HEK293 (cell line): ENCODE results near the gene GHDC.

ENCODE experiments used
- EGR2 ChIP-seq: fragments of 450-650 bp; formaldehyde crosslinking; IDR thresholded peaks from 2 replicates; pipeline ENCODE4 v1.5.1; 2016; ENCODE audit warnings: low read depth, missing biosample characterization, missing genetic modification characterization
- GLI4 ChIP-seq: fragments of 450-650 bp; formaldehyde crosslinking; IDR thresholded peaks from 2 replicates; pipeline ENCODE4 v1.5.1; 2016; ENCODE audit warnings: missing biosample characterization, missing genetic modification characterization
- HOXA7 ChIP-seq: sonication (generic); formaldehyde crosslinking; IDR thresholded peaks from 2 replicates; pipeline ENCODE4 v1.8.1; 2022; ENCODE audit warnings: missing genetic modification reagents, borderline replicate concordance
- KLF9 ChIP-seq: fragments of 450-650 bp; formaldehyde crosslinking; IDR thresholded peaks from 2 replicates; pipeline ENCODE4 v1.5.1; 2016; ENCODE audit warnings: missing biosample characterization, missing genetic modification characterization, low read depth
- OSR2 ChIP-seq: fragments of 450-650 bp; formaldehyde crosslinking; IDR thresholded peaks from 2 replicates; pipeline ENCODE4 v1.5.1; 2016; ENCODE audit warnings: missing biosample characterization, missing genetic modification characterization
- RBAK ChIP-seq: fragments of 450-650 bp; formaldehyde crosslinking; IDR thresholded peaks from 2 replicates; pipeline ENCODE4 v1.5.1; 2016; ENCODE audit warnings: missing biosample characterization, missing genetic modification characterization
- REPIN1 ChIP-seq: fragments of 450-650 bp; formaldehyde crosslinking; IDR thresholded peaks from 2 replicates; pipeline ENCODE4 v1.5.1; 2017; ENCODE audit warnings: missing biosample characterization, missing genetic modification characterization, low read depth
- YY1 ChIP-seq: fragments of 450-650 bp; formaldehyde crosslinking; IDR thresholded peaks from 2 replicates; pipeline ENCODE4 v1.5.1; 2018; ENCODE audit warnings: missing biosample characterization, missing genetic modification characterization
- ZBTB21 ChIP-seq: fragments of 450-650 bp; formaldehyde crosslinking; IDR thresholded peaks from 2 replicates; pipeline ENCODE4 v1.5.1; 2017; ENCODE audit warnings: missing biosample characterization, missing genetic modification characterization
- ZBTB48 ChIP-seq: fragments of 450-650 bp; formaldehyde crosslinking; IDR thresholded peaks from 2 replicates; pipeline ENCODE4 v1.5.1; 2016; ENCODE audit warnings: missing biosample characterization, missing genetic modification characterization
- ZBTB7A ChIP-seq: fragments of 450-650 bp; formaldehyde crosslinking; IDR thresholded peaks from 2 replicates; pipeline ENCODE4 v1.5.1; 2016; ENCODE audit warnings: low read depth, missing biosample characterization, missing genetic modification characterization
- ZFP41 ChIP-seq: fragments of 450-650 bp; formaldehyde crosslinking; IDR thresholded peaks from 2 replicates; pipeline ENCODE4 v1.5.1; 2016; ENCODE audit warnings: missing biosample characterization, missing genetic modification characterization, borderline replicate concordance
- ZNF24 ChIP-seq: fragments of 450-650 bp; formaldehyde crosslinking; IDR thresholded peaks from 2 replicates; pipeline ENCODE4 v1.5.1; 2016; ENCODE audit warnings: missing biosample characterization, missing genetic modification characterization
- ZNF248 ChIP-seq: fragments of 450-650 bp; formaldehyde crosslinking; IDR thresholded peaks from 2 replicates; pipeline ENCODE4 v1.5.1; 2017; ENCODE audit warnings: missing biosample characterization, missing genetic modification characterization
- ZNF311 ChIP-seq: fragments of 450-650 bp; formaldehyde crosslinking; IDR thresholded peaks from 2 replicates; pipeline ENCODE4 v1.5.1; 2017; ENCODE audit warnings: missing biosample characterization, missing genetic modification characterization, borderline replicate concordance
- ZNF350 ChIP-seq: fragments of 450-650 bp; formaldehyde crosslinking; IDR thresholded peaks from 2 replicates; pipeline ENCODE4 v1.5.0; 2017; ENCODE audit warnings: missing biosample characterization, mild to moderate bottlenecking, missing genetic modification characterization
- ZNF394 ChIP-seq: fragments of 450-650 bp; formaldehyde crosslinking; IDR thresholded peaks from 2 replicates; pipeline ENCODE4 v1.5.1; 2016; ENCODE audit warnings: missing biosample characterization, missing genetic modification characterization, mild to moderate bottlenecking, moderate library complexity, borderline replicate concordance
- ZNF416 ChIP-seq: fragments of 450-650 bp; formaldehyde crosslinking; IDR thresholded peaks from 2 replicates; pipeline ENCODE4 v1.5.1; 2016; ENCODE audit warnings: missing biosample characterization, missing genetic modification characterization
- ZNF621 ChIP-seq: fragments of 450-650 bp; formaldehyde crosslinking; IDR thresholded peaks from 2 replicates; pipeline ENCODE4 v1.5.1; 2017; ENCODE audit warnings: missing biosample characterization, missing genetic modification characterization
- ZNF707 ChIP-seq: fragments of 450-650 bp; formaldehyde crosslinking; IDR thresholded peaks from 2 replicates; pipeline ENCODE4 v1.5.1; 2016; ENCODE audit warnings: missing biosample characterization, missing genetic modification characterization
- ZNF747 ChIP-seq: fragments of 450-650 bp; formaldehyde crosslinking; IDR thresholded peaks from 2 replicates; pipeline ENCODE4 v1.5.1; 2016; ENCODE audit warnings: missing biosample characterization, missing genetic modification characterization
- ZSCAN23 ChIP-seq: fragments of 450-650 bp; formaldehyde crosslinking; IDR thresholded peaks from 2 replicates; pipeline ENCODE4 v1.5.1; 2016; ENCODE audit warnings: missing biosample characterization, missing genetic modification characterization
- TF ChIP-seq, protein P1 (sequence below): fragments of 450-650 bp; formaldehyde crosslinking; IDR thresholded peaks from 2 replicates; pipeline ENCODE4 v1.5.1; 2016; ENCODE audit warnings: missing biosample characterization, missing genetic modification characterization, low read depth
- TF ChIP-seq, protein P2 (sequence below): fragments of 450-650 bp; formaldehyde crosslinking; IDR thresholded peaks from 2 replicates; pipeline ENCODE4 v1.5.1; 2016; ENCODE audit warnings: missing biosample characterization, missing genetic modification characterization
- TF ChIP-seq, protein P3 (sequence below): fragments of 450-650 bp; formaldehyde crosslinking; IDR thresholded peaks from 2 replicates; pipeline ENCODE4 v1.5.1; 2016; ENCODE audit warnings: missing biosample characterization, missing genetic modification characterization
- TF ChIP-seq, protein P4 (sequence below): fragments of 450-650 bp; formaldehyde crosslinking; IDR thresholded peaks from 2 replicates; pipeline ENCODE4 v1.5.1; 2016; ENCODE audit warnings: missing biosample characterization, missing genetic modification characterization
- TF ChIP-seq, protein P5 (sequence below): fragments of 450-650 bp; formaldehyde crosslinking; IDR thresholded peaks from 2 replicates; pipeline ENCODE4 v1.5.1; 2017; ENCODE audit warnings: missing biosample characterization, missing genetic modification characterization
- TF ChIP-seq, protein P6 (sequence below): fragments of 450-650 bp; formaldehyde crosslinking; IDR thresholded peaks from 2 replicates; pipeline ENCODE4 v1.5.1; 2017; ENCODE audit warnings: missing biosample characterization, missing genetic modification characterization

The GHDC gene

DNA sequence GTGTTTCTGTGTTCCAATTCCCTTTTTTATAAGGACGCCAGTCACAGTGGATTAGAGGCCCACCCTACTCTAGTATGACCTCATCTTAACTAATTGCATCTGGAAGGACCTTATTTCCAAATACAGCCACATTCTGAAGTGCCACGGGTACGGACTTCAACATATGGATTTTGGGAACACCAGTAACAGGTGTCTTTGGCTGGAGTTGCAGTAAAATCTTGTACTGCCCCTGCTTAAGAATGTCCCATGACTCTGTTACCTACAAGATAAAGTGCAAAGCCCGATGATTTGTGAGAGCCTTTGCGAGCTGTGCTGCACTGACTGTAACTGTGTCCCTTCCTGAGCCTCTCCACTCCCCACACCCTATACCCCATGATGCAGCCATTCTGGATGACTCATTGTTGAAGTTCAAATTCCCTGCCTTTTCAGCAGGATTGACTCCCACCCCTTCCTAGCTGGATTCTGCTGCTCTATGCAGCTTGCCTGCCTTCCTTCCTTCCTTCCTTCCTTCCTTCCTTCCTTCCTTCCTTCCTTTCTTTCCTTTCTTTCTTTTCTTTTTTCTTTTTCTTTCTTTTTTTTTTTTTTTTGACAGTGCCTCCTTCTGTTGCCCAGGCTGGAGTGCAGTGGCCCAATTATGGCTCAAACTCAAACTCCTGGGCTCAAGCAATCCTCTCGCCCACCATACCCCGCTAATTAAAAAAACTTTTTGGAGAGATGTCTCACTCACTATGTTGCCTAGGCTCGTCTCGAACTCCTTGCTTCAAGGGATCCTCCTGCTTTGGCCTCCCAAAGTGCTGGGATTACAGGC is 11.2 kb downstream of the GHDC start (continued):
- TF ChIP-seq, protein P1, sequence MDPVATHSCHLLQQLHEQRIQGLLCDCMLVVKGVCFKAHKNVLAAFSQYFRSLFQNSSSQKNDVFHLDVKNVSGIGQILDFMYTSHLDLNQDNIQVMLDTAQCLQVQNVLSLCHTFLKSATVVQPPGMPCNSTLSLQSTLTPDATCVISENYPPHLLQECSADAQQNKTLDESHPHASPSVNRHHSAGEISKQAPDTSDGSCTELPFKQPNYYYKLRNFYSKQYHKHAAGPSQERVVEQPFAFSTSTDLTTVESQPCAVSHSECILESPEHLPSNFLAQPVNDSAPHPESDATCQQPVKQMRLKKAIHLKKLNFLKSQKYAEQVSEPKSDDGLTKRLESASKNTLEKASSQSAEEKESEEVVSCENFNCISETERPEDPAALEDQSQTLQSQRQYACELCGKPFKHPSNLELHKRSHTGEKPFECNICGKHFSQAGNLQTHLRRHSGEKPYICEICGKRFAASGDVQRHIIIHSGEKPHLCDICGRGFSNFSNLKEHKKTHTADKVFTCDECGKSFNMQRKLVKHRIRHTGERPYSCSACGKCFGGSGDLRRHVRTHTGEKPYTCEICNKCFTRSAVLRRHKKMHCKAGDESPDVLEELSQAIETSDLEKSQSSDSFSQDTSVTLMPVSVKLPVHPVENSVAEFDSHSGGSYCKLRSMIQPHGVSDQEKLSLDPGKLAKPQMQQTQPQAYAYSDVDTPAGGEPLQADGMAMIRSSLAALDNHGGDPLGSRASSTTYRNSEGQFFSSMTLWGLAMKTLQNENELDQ, result no peak
- TF ChIP-seq, protein P2, sequence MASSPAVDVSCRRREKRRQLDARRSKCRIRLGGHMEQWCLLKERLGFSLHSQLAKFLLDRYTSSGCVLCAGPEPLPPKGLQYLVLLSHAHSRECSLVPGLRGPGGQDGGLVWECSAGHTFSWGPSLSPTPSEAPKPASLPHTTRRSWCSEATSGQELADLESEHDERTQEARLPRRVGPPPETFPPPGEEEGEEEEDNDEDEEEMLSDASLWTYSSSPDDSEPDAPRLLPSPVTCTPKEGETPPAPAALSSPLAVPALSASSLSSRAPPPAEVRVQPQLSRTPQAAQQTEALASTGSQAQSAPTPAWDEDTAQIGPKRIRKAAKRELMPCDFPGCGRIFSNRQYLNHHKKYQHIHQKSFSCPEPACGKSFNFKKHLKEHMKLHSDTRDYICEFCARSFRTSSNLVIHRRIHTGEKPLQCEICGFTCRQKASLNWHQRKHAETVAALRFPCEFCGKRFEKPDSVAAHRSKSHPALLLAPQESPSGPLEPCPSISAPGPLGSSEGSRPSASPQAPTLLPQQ (tag by site-specific recombination), result peak; percentile 46; the same call in 1 of the 2 replicates
- TF ChIP-seq ZFP41 (tag by site-specific recombination) (no peak), ZNF24 (peak; percentile 77), ZNF621 (tag by site-specific recombination) (no peak), GLI4 (tag by site-specific recombination) (no peak), OSR2 (tag by site-specific recombination) (no peak), HOXA7 (no peak), ZNF248 (no peak), ZNF350 (tag by site-specific recombination) (no peak), ZNF394 (tag by site-specific recombination) (peak; percentile 42; the same call in 1 of the 2 replicates), ZNF416 (tag by site-specific recombination) (no peak), YY1 (tag by site-specific recombination) (no peak), ZBTB21 (tag by site-specific recombination) (peak; percentile 25), ZSCAN23 (tag by site-specific recombination) (peak; percentile 85; the same call in 1 of the 2 replicates), ZNF311 (tag by site-specific recombination) (no peak), ZBTB7A (tag by site-specific recombination) (no peak), RBAK (0 out of 2 replicates have a peak, but pooled peaks have one; percentile 72), ZNF747 (tag by site-specific recombination) (no peak), REPIN1 (tag by site-specific recombination) (no peak), ZBTB48 (0 out of 2 replicates have a peak, but pooled peaks have one; percentile 25), ZNF707 (no peak), KLF9 (peak; percentile 32; the same call in 1 of the 2 replicates), EGR2 (tag by site-specific recombination) (peak; percentile 74)
- TF ChIP-seq, protein P3, sequence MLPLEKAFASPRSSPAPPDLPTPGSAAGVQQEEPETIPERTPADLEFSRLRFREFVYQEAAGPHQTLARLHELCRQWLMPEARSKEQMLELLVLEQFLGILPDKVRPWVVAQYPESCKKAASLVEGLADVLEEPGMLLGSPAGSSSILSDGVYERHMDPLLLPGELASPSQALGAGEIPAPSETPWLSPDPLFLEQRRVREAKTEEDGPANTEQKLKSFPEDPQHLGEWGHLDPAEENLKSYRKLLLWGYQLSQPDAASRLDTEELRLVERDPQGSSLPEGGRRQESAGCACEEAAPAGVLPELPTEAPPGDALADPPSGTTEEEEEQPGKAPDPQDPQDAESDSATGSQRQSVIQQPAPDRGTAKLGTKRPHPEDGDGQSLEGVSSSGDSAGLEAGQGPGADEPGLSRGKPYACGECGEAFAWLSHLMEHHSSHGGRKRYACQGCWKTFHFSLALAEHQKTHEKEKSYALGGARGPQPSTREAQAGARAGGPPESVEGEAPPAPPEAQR (tag by site-specific recombination), result no peak
- TF ChIP-seq, protein P4, sequence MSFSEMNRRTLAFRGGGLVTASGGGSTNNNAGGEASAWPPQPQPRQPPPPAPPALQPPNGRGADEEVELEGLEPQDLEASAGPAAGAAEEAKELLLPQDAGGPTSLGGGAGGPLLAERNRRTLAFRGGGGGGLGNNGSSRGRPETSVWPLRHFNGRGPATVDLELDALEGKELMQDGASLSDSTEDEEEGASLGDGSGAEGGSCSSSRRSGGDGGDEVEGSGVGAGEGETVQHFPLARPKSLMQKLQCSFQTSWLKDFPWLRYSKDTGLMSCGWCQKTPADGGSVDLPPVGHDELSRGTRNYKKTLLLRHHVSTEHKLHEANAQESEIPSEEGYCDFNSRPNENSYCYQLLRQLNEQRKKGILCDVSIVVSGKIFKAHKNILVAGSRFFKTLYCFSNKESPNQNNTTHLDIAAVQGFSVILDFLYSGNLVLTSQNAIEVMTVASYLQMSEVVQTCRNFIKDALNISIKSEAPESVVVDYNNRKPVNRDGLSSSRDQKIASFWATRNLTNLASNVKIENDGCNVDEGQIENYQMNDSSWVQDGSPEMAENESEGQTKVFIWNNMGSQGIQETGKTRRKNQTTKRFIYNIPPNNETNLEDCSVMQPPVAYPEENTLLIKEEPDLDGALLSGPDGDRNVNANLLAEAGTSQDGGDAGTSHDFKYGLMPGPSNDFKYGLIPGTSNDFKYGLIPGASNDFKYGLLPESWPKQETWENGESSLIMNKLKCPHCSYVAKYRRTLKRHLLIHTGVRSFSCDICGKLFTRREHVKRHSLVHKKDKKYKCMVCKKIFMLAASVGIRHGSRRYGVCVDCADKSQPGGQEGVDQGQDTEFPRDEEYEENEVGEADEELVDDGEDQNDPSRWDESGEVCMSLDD, result peak; percentile 67
- TF ChIP-seq, protein P5, sequence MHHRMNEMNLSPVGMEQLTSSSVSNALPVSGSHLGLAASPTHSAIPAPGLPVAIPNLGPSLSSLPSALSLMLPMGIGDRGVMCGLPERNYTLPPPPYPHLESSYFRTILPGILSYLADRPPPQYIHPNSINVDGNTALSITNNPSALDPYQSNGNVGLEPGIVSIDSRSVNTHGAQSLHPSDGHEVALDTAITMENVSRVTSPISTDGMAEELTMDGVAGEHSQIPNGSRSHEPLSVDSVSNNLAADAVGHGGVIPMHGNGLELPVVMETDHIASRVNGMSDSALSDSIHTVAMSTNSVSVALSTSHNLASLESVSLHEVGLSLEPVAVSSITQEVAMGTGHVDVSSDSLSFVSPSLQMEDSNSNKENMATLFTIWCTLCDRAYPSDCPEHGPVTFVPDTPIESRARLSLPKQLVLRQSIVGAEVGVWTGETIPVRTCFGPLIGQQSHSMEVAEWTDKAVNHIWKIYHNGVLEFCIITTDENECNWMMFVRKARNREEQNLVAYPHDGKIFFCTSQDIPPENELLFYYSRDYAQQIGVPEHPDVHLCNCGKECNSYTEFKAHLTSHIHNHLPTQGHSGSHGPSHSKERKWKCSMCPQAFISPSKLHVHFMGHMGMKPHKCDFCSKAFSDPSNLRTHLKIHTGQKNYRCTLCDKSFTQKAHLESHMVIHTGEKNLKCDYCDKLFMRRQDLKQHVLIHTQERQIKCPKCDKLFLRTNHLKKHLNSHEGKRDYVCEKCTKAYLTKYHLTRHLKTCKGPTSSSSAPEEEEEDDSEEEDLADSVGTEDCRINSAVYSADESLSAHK (tag by site-specific recombination), result no peak
- TF ChIP-seq, protein P6, sequence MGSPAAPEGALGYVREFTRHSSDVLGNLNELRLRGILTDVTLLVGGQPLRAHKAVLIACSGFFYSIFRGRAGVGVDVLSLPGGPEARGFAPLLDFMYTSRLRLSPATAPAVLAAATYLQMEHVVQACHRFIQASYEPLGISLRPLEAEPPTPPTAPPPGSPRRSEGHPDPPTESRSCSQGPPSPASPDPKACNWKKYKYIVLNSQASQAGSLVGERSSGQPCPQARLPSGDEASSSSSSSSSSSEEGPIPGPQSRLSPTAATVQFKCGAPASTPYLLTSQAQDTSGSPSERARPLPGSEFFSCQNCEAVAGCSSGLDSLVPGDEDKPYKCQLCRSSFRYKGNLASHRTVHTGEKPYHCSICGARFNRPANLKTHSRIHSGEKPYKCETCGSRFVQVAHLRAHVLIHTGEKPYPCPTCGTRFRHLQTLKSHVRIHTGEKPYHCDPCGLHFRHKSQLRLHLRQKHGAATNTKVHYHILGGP (tag by site-specific recombination), result no peak
